HG03558 (cell line): ENCODE data around the gene RIPPLY2.

ENCODE experiments used
- ATAC-seq: cut with Tn5 transposase; IDR thresholded peaks from one replicate; pipeline ENCODE4 v1.9.1; 2021; ENCODE audit warnings: moderate number of reproducible peaks; ENCODE audit not compliant: unreplicated experiment; ENCODE audit errors: extremely low read depth

RIPPLY2 gene

GRCh38 chr6:83859410-83860358, 6.5 kb downstream of the RIPPLY2 start, which contains the start of gene CYB5R4:
Gene CYB5R4 (plus strand): TSS chr6:83859689. CDS start chr6:83859783, 94 bp downstream.
- peak; percentile 97 for ATAC-seq

GRCh38 chr6:83860359-83860755, 7.2 kb downstream of the RIPPLY2 start:
- no peak for ATAC-seq

GRCh38 chr6:83860782-83861495, 7.8 kb downstream of the RIPPLY2 start:
- ATAC-seq, result no peak

GRCh38 chr6:83862776-83863471, 9.8 kb downstream of the RIPPLY2 start:
- no peak for ATAC-seq

GRCh38 chr6:83867043-83867442, 13.9 kb downstream of the RIPPLY2 start:
- no peak for ATAC-seq

GRCh38 chr6:83867527-83868161, 14.5 kb downstream of the RIPPLY2 start:
- no peak for ATAC-seq

GRCh38 chr6:83868639-83869038, 15.5 kb downstream of the RIPPLY2 start:
- no peak for ATAC-seq

- ATAC-seq, result no peak
Observed at GRCh38 chr6:83870649-83871048, 17.5 kb downstream of the RIPPLY2 start.

GRCh38 chr6:83872386-83873118, 19.4 kb downstream of the RIPPLY2 start:
- no peak for ATAC-seq

- ATAC-seq, result no peak
Observed at GRCh38 chr6:83873869-83874268, 20.7 kb downstream of the RIPPLY2 start.

GRCh38 chr6:83875843-83876242, 22.7 kb downstream of the RIPPLY2 start:
- no peak for ATAC-seq

GRCh38 chr6:83878902-83879644, 25.9 kb downstream of the RIPPLY2 start:
- no peak for ATAC-seq

GRCh38 chr6:83879746-83880145, 26.6 kb downstream of the RIPPLY2 start:
- no peak for ATAC-seq

GRCh38 chr6:83883240-83883639, 30.1 kb downstream of the RIPPLY2 start:
- no peak for ATAC-seq

GRCh38 chr6:83884523-83884922, 31.4 kb downstream of the RIPPLY2 start:
- peak; percentile 88 for ATAC-seq

- no peak for ATAC-seq
Observed at GRCh38 chr6:83885984-83886383, 32.8 kb downstream of the RIPPLY2 start.

GRCh38 chr6:83889621-83890020, 36.5 kb downstream of the RIPPLY2 start:
- ATAC-seq, result no peak

GRCh38 chr6:83890520-83890919, 37.4 kb downstream of the RIPPLY2 start:
- ATAC-seq, result no peak

GRCh38 chr6:83891586-83891985, 38.4 kb downstream of the RIPPLY2 start:
- no peak for ATAC-seq
